Esophagus muscularis mucosa (tissue), 4 donors: ENCODE results near the gene ST3GAL3. TPM values are rescaled to one million over a fixed set of nuclear protein-coding genes. Genes with fewer than 3 reads are reported as not detected.

ENCODE experiments used
- DNase-seq: peaks from one replicate; pipeline ENCODE4 v3.0.0-alpha.2; 2017; ENCODE audit errors: extremely low spot score
- H3K27ac ChIP-seq, 4 donors: fragments of 200-600 bp; sonication (generic); replicated peaks in 1 of 4; 1 replicate in 3 of 4; 2 replicates in 1 of 4; pipeline ENCODE4 v1.5.1; 2016 to 2019; ENCODE audit warnings: mild to moderate bottlenecking in 1 of 4
- H3K27me3 ChIP-seq, 4 donors: fragments of 200-600 bp; sonication (generic); one replicate each; pipeline versions ENCODE4 v1.5.1 to v1.6.0; 2016 to 2019
- H3K36me3 ChIP-seq, 4 donors: fragments of 200-600 bp; sonication (generic); one replicate each; pipeline ENCODE4 v1.5.1; 2016 to 2019
- H3K4me1 ChIP-seq, 4 donors: fragments of 200-600 bp; sonication (generic); one replicate each; pipeline ENCODE4 v1.5.1; 2016 to 2019
- H3K4me3 ChIP-seq, 4 donors: fragments of 200-600 bp; sonication (generic); 1 replicate in 2 of 4; 2 replicates in 2 of 4; pipeline ENCODE4 v1.5.1; 2016 to 2019; ENCODE audit warnings: mild to moderate bottlenecking in 4 of 4, moderate library complexity in 1 of 4
- H3K9me3 ChIP-seq, 4 donors: fragments of 200-600 bp; sonication (generic); 1 replicate in 3 of 4; 2 replicates in 1 of 4; pipeline ENCODE4 v1.5.1; 2016 to 2019
- CTCF ChIP-seq, 3 experiments: fragments of 200-600 bp in 2 of 3; fragments of 450-650 bp in 1 of 3; sonication (generic) in 2 of 3; IDR thresholded peaks; one replicate each; pipeline ENCODE4 v1.5.1; 2017 to 2019; ENCODE audit warnings: antibody characterized with exemption in 3 of 3, mild to moderate bottlenecking in 2 of 3, moderate library complexity in 1 of 3
- EP300 ChIP-seq: sonication (generic); formaldehyde crosslinking; IDR thresholded peaks from one replicate; pipeline ENCODE4 v1.6.1; 2017; ENCODE audit warnings: antibody characterized with exemption
- POLR2A ChIP-seq: fragments of 450-650 bp; IDR thresholded peaks from one replicate; pipeline ENCODE4 v1.6.1; 2017; ENCODE audit warnings: antibody characterized with exemption, moderate library complexity, mild to moderate bottlenecking, low read depth
- POLR2AphosphoS5 ChIP-seq, 2 donors: sonication (generic); formaldehyde crosslinking; IDR thresholded peaks; one replicate each; pipeline ENCODE4 v1.6.1; 2017; ENCODE audit warnings: antibody characterized with exemption in 2 of 2
- WGBS: methylation state at CpG from one replicate; pipeline ENCODE4 v1.1.5; 2018; 5-methylcytosine and 5-hydroxymethylcytosine counted together
- intact Hi-C: fragments of 100-400 bp; cut with DNase I; formaldehyde crosslinking; loops from one replicate; pipeline ENCODE4 v1.15.1; 2023
- total RNA-seq, 4 donors: library from RNA; depleted of rRNA; stranded (reverse); fragments of >200 nt; gene quantifications; one replicate each; pipeline versions ENCODE4 v1.1.0 to v1.2.1, GENCODE V29; 2016

ST3GAL3 gene
- total RNA-seq, 4 donors from 2014 or later: 23.3 to 37.1 (median 30.1) TPM

GRCh38 chr1:43919906-43920305, 212.6 kb downstream of the ST3GAL3 start:
- no peak for DNase-seq
- 85% methylated on average over 7 of the region's 7 CpGs for WGBS
- intact Hi-C loops: no loop called here
- Histone ChIP-seq H3K4me3 (no peak overlapping the region), H3K36me3 (peaks cover 0 to 31% (median 15%) of the 10 kb centered on the region in 4 donors), H3K27me3 (no peaks in the 10 kb centered on the region), H3K4me1 (no peaks in the 10 kb centered on the region), H3K27ac (no peak overlapping the region), H3K9me3 (no peaks in the 10 kb centered on the region)
- TF ChIP-seq EP300 (no peak), POLR2AphosphoS5 (IDR thresholded peaks at IDR 0.05) (no peak), POLR2A (no peak), CTCF (IDR thresholded peaks at IDR 0.05) (no peak)

- Histone ChIP-seq H3K27ac (no peak overlapping the region), H3K36me3 (peaks cover 6 to 38% (median 24%) of the 10 kb centered on the region in 4 donors), H3K4me3 (no peak overlapping the region), H3K27me3 (no peaks in the 10 kb centered on the region), H3K4me1 (no peaks in the 10 kb centered on the region), H3K9me3 (no peaks in the 10 kb centered on the region)
- WGBS: 95% methylated on average over 6 of the region's 6 CpGs
- intact Hi-C loops: no loop called here
- TF ChIP-seq CTCF (IDR thresholded peaks at IDR 0.05) (no peak), EP300 (no peak), POLR2AphosphoS5 (IDR thresholded peaks at IDR 0.05) (no peak), POLR2A (no peak)
- no peak for DNase-seq
These were observed 213.7 kb downstream of the ST3GAL3 start for GRCh38 chr1:43921022-43921421.

DNA sequence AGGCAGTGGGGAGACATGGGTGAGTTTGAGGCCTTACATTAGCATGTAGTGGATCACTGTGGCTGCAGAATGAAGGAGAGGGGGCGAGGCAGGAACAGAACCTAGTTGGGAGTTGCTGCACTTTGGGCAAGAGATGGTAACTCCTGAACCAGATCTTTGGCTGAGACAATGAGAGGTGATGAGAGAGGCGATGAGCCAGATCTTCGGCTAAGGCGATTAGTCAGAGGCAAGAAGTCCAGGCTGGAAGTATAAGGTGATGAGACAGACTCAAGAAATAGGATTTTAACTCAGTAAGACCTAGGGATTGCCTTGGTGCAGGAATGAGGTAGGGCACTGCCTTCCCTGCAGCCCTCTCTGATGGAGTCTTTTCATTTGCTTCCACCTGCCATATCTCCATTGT, 217.2 kb downstream of the ST3GAL3 start:
- intact Hi-C loops: no loop called here
- Histone ChIP-seq H3K4me1 (no peaks in the 10 kb centered on the region), H3K27me3 (no peaks in the 10 kb centered on the region), H3K27ac (no peak overlapping the region), H3K36me3 (peaks cover 6 to 46% (median 29%) of the 10 kb centered on the region in 4 donors), H3K4me3 (no peak overlapping the region), H3K9me3 (no peaks in the 10 kb centered on the region)
- no peak for DNase-seq
- WGBS: 87% methylated on average over 4 of the region's 4 CpGs
- TF ChIP-seq CTCF (IDR thresholded peaks at IDR 0.05) (no peak), EP300 (no peak), POLR2A (no peak), POLR2AphosphoS5 (IDR thresholded peaks at IDR 0.05) (no peak)

- 94% methylated on average over 9 of the region's 9 CpGs for WGBS
- intact Hi-C loops: no loop called here
- no peaks in the 10 kb centered on the region for H3K27me3 ChIP-seq
- no peak for DNase-seq
- no peak overlapping the region for H3K27ac ChIP-seq
- H3K9me3 ChIP-seq: no peaks in the 10 kb centered on the region
- H3K4me3 ChIP-seq: no peak overlapping the region
- TF ChIP-seq POLR2AphosphoS5 (IDR thresholded peaks at IDR 0.05) (no peak), CTCF (IDR thresholded peaks at IDR 0.05) (no peak), POLR2A (no peak), EP300 (no peak)
- H3K36me3 ChIP-seq: peaks cover 6 to 51% (median 34%) of the 10 kb centered on the region in 4 donors
- H3K4me1 ChIP-seq: no peaks in the 10 kb centered on the region
These were observed 218.5 kb downstream of the ST3GAL3 start for GRCh38 chr1:43925846-43926245.
